Smooth muscle cell (in vitro differentiated cells): ENCODE results near the gene MED17. TPM values are rescaled to one million over a fixed set of nuclear protein-coding genes. Genes with fewer than 3 reads are reported as not detected.
A peak's percentile ranks its signal among the peaks of the same experiment; 100 is the strongest.

Experiments
- DNase-seq: peaks from one replicate; lab custom pipeline; 2025; ENCODE audit not compliant: unreplicated experiment; lab: John Stamatoyannopoulos, UW
- H2AFZ ChIP-seq: fragments of 200-600 bp; sonication (generic); 2 replicates; pipeline ENCODE4 v1.6.0; 2016; ENCODE audit warnings: antibody characterized with exemption, low read depth, mild to moderate bottlenecking
- H3F3A ChIP-seq: fragments of 200-600 bp; sonication (generic); 2 replicates; pipeline ENCODE4 v1.6.0; 2017; ENCODE audit warnings: antibody characterized with exemption, low read depth
- H3K27ac ChIP-seq: fragments of 200-600 bp; sonication (generic); 2 replicates; pipeline ENCODE4 v1.5.1; 2016; ENCODE audit warnings: low read depth, mild to moderate bottlenecking
- H3K27me3 ChIP-seq: fragments of 200-600 bp; sonication (generic); 2 replicates; pipeline ENCODE4 v1.6.1; 2016; ENCODE audit warnings: low read depth, mild to moderate bottlenecking
- H3K36me3 ChIP-seq: fragments of 200-600 bp; sonication (generic); 2 replicates; pipeline ENCODE4 v1.5.1; 2016; ENCODE audit warnings: low read depth
- H3K4me1 ChIP-seq: fragments of 200-600 bp; sonication (generic); 2 replicates; pipeline ENCODE4 v1.5.1; 2016; ENCODE audit warnings: low read depth
- H3K4me2 ChIP-seq: fragments of 200-600 bp; sonication (generic); 2 replicates; pipeline ENCODE4 v1.6.0; 2016; ENCODE audit warnings: mild to moderate bottlenecking
- H3K4me3 ChIP-seq: fragments of 200-600 bp; sonication (generic); 2 replicates; pipeline ENCODE4 v1.5.1; 2016; ENCODE audit warnings: mild to moderate bottlenecking
- H3K79me2 ChIP-seq: fragments of 200-600 bp; sonication (generic); 2 replicates; pipeline ENCODE4 v1.6.0; 2016; ENCODE audit warnings: low read depth, mild to moderate bottlenecking
- H3K9ac ChIP-seq: fragments of 200-600 bp; sonication (generic); 2 replicates; pipeline ENCODE4 v1.6.0; 2016; ENCODE audit warnings: low read depth
- H3K9me3 ChIP-seq: fragments of 200-600 bp; sonication (generic); replicated peaks from 2 replicates; pipeline ENCODE4 v1.5.1; 2016; ENCODE audit warnings: low read depth
- H4K20me1 ChIP-seq: fragments of 200-600 bp; sonication (generic); 2 replicates; pipeline ENCODE4 v1.6.0; 2016; ENCODE audit warnings: low read depth
- WGBS: methylation state at CpG from one replicate; pipeline ENCODE4 v1.1.7; 2016; ENCODE audit warnings: low lambda C conversion rate; 5-methylcytosine and 5-hydroxymethylcytosine counted together
- polyA plus RNA-seq: library from polyadenylated mRNA; unstranded; fragments of >200 nt; fragmentation: Nextera tagmentation; extraction: Ambion mirVana; gene quantifications from 2 replicates; pipeline ENCODE4 v1.2.1, GENCODE V29; 2016
- total RNA-seq: library from RNA; depleted of rRNA; stranded (reverse); fragments of >200 nt; gene quantifications from 2 replicates; pipeline ENCODE4 v1.2.3, GENCODE V29; 2014
- TF ChIP-seq, protein P1 (sequence below): fragments of 200-600 bp; sonication (generic); IDR thresholded peaks from 2 replicates; pipeline ENCODE4 v1.5.1; 2017; ENCODE audit warnings: borderline replicate concordance, mild to moderate bottlenecking, antibody characterized with exemption; ENCODE audit not compliant: insufficient read depth, poor library complexity, severe bottlenecking

MED17 gene
- total and polyA plus RNA-seq, 2 experiments from 2014 or later = 20.2 to 30.6 TPM

GRCh38 chr11:93775289-93775688 lies 8.8 kb upstream of the MED17 start:
- H2AFZ ChIP-seq = no peak overlapping the region
- no peaks in the 10 kb centered on the region for H3F3A ChIP-seq
- H3K27me3 ChIP-seq = no peaks in the 10 kb centered on the region
- H3K27ac ChIP-seq = no peak overlapping the region
- H3K79me2 ChIP-seq = no peaks in the 10 kb centered on the region
- no peaks in the 10 kb centered on the region for H3K36me3 ChIP-seq
- H3K9me3 ChIP-seq = no peaks in the 10 kb centered on the region
- no peak overlapping the region for H3K4me2 ChIP-seq
- H4K20me1 ChIP-seq = no peaks in the 10 kb centered on the region
- no peak overlapping the region for H3K9ac ChIP-seq
- DNase-seq = no peak
- no peaks in the 10 kb centered on the region for H3K4me1 ChIP-seq
- WGBS = 31% methylated on average over 2 of the region's 2 CpGs
- no peak overlapping the region for H3K4me3 ChIP-seq
- TF ChIP-seq, protein P1, sequence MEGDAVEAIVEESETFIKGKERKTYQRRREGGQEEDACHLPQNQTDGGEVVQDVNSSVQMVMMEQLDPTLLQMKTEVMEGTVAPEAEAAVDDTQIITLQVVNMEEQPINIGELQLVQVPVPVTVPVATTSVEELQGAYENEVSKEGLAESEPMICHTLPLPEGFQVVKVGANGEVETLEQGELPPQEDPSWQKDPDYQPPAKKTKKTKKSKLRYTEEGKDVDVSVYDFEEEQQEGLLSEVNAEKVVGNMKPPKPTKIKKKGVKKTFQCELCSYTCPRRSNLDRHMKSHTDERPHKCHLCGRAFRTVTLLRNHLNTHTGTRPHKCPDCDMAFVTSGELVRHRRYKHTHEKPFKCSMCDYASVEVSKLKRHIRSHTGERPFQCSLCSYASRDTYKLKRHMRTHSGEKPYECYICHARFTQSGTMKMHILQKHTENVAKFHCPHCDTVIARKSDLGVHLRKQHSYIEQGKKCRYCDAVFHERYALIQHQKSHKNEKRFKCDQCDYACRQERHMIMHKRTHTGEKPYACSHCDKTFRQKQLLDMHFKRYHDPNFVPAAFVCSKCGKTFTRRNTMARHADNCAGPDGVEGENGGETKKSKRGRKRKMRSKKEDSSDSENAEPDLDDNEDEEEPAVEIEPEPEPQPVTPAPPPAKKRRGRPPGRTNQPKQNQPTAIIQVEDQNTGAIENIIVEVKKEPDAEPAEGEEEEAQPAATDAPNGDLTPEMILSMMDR = peak; percentile 15

DNA sequence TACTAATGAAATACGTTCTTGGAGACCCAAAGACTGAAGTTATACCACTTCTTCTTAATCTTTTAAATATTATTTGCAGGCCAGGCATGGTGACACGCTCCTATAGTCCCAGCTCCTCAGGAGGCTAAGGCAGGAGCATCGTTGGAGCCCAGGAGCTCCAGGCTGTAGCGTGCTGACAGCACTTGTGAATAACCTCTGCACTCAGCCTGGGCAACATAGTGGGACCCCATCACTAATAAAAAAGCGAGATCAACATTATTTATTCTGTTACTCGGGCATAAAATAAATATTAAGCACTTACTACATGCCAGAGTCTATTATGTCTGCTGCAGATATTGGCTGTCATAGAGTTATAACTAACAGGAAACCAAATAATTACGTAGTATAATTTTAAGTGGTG lies 720 bp upstream of the MED17 start:
- H3K9me3 ChIP-seq = no peaks in the 10 kb centered on the region
- peak overlapping the region; percentile 89 for H2AFZ ChIP-seq
- DNase-seq = no peak
- peaks cover 21% of the 10 kb centered on the region for H3K4me1 ChIP-seq
- no peaks in the 10 kb centered on the region for H3K27me3 ChIP-seq
- H3K9ac ChIP-seq = no peak overlapping the region
- H3K4me2 ChIP-seq = peak overlapping the region; percentile 96
- no peak overlapping the region for H3K27ac ChIP-seq
- peaks cover 37% of the 10 kb centered on the region for H4K20me1 ChIP-seq
- TF ChIP-seq, protein P1 = no peak
- peaks cover 40% of the 10 kb centered on the region for H3K79me2 ChIP-seq
- WGBS = 63% methylated on average over 7 of the region's 7 CpGs
- peak overlapping the region; percentile 88 for H3K4me3 ChIP-seq
- H3F3A ChIP-seq = no peaks in the 10 kb centered on the region
- H3K36me3 ChIP-seq = peaks cover 6% of the 10 kb centered on the region

GRCh38 chr11:93783765-93784144 lies 327 bp upstream of the MED17 start:
- peaks cover 41% of the 10 kb centered on the region for H4K20me1 ChIP-seq
- H3K27me3 ChIP-seq = no peaks in the 10 kb centered on the region
- peak overlapping the region; percentile 92 for H3K27ac ChIP-seq
- H3K4me3 ChIP-seq = peak overlapping the region; percentile 88
- H3K9ac ChIP-seq = no peak overlapping the region
- peaks cover 6% of the 10 kb centered on the region for H3K36me3 ChIP-seq
- no peak for DNase-seq
- no peaks in the 10 kb centered on the region for H3F3A ChIP-seq
- TF ChIP-seq, protein P1 = no peak
- peaks cover 21% of the 10 kb centered on the region for H3K4me1 ChIP-seq
- H3K4me2 ChIP-seq = peak overlapping the region; percentile 96
- peaks cover 44% of the 10 kb centered on the region for H3K79me2 ChIP-seq
- peak overlapping the region; percentile 89 for H2AFZ ChIP-seq
- no peaks in the 10 kb centered on the region for H3K9me3 ChIP-seq
- 4% methylated on average over 10 of the region's 10 CpGs for WGBS

- Histone ChIP-seq H4K20me1 (peaks cover 53% of the 10 kb centered on the region), H3K4me2 (peak overlapping the region; percentile 96), H2AFZ (peak overlapping the region; percentile 89), H3F3A (no peaks in the 10 kb centered on the region), H3K9ac (peak overlapping the region; percentile 94), H3K9me3 (no peaks in the 10 kb centered on the region), H3K27ac (peak overlapping the region; percentile 92), H3K27me3 (no peaks in the 10 kb centered on the region), H3K4me1 (peaks cover 21% of the 10 kb centered on the region), H3K79me2 (peaks cover 55% of the 10 kb centered on the region), H3K36me3 (peaks cover 10% of the 10 kb centered on the region), H3K4me3 (peak overlapping the region; percentile 88)
- DNase-seq = no peak
- 2% methylated on average over 13 of the region's 13 CpGs for WGBS
- TF ChIP-seq, protein P1 = no peak
Measured at GRCh38 chr11:93784935-93785360, 866 bp downstream of the MED17 start.
